SHP77 (cell line): ENCODE results near the gene KMO.

Source experiments
- DNase-seq, 2 experiments: peaks; one replicate each; lab custom pipeline; 2025; lab: John Stamatoyannopoulos, UW

Gene KMO

DNA sequence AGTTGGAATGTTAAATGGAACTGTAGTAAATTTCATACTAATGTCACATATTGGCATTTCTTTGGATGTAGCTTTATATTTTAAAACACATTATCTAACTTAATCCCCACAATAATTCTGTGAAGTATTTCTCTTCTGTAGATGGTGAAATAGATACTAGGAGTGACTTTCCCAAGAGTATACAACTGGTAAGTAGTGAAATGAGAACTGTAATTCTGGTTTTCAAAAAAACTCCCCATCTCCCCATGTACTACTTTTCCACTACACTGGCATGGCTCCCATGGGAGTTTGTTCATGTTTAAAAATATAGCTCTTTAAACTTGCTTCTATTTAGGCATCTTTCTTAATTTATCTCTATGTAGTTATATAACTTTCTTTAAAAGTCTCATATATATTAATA is 97.8 kb downstream of the KMO start:
- no peak for DNase-seq

DNA sequence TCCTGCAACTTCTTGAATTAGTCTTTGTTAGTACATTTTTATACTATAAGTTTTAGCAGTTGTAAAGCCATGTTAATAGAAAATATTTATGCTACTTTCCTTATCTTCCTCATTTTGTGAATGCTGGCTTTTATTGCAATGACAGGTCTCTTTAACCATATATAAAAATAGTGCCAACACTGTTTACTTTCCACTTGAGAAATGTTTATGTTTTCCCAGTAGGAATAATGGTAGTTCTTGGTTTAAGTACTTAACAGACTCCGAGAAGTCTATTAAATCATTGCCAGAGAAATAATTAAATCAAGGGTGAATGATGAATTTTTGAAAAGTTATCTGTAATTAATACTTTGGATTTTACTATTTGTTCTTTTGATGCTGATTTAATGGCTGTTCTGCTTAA is 98.3 kb downstream of the KMO start:
- DNase-seq: no peak

DNA sequence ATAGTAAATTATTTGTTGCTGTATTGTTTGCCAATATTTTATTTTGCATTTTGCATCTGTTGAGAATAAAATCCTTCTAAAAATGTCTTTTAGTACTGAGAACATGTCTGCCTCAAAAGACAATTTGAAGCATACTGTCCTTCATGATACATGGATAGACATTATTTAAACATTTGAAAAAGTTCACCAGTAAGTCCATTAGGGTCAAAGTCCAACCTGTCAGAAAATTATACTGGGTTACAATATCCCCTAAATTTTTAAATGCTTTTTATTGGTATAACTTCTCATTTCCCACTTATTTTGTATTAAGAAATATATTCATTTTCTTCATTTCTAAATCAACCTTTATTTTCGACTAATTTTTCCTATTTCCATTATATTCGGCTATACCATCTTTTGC is 98.7 kb downstream of the KMO start:
- DNase-seq: no peak

DNA sequence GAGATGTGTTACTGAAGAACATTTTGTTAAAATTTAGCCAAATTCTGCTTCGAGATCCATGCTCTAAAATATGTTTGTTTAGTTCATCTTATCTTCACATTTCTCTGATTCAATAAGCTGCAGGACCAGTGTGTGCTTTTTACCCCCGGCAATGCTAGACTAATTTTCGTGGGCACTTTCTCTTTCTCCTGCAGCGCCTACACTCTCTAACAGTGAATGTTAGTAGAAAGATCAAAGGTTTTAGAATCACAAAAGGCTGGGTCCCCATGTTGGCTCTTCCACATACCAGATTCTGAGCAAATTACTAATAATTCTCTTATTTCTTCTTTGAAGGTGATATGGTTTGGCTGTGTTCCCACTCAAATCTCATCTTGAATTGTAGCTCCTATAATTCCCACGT is 99.5 kb downstream of the KMO start:
- no peak for DNase-seq

DNA sequence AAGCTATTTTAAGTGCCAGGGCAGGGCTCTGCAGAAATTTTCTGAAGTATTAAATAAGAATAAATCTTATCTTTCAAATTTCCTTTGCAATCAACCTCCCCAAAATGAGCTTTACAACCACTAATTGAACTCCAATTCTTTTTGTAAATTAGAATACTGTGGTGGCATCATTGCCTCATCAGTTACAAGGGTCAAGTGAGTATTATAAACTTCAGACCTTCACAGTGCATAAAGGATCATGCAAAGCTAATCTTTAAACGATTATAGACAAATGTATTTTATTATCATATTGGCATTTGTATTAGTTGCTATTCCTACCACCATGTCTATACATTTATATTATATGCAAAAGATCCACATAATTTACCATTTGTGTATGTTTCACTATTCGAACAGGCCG is 100.8 kb downstream of the KMO start:
- no peak for DNase-seq

- no peak for DNase-seq
Observed at GRCh38 chr1:241635556-241636152, 103.5 kb downstream of the KMO start.

DNA sequence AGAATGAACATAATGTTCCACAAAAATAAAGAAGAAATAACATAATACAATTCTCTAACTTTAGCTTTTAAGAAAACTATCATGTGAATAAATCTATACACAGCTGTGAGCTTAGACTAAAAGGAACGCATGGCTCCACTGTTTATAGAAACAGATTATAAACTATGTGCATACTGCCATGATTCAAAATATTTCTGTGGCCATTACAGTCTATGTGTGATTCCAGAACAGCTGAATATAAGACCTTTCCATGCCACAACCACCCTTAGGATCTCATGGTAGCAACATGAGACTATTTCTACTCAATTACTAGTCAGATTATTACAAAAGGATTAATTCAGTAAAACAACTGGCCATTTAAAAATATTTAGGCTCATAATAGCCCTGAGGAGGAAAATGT is 104.1 kb downstream of the KMO start:
- no peak for DNase-seq

DNA sequence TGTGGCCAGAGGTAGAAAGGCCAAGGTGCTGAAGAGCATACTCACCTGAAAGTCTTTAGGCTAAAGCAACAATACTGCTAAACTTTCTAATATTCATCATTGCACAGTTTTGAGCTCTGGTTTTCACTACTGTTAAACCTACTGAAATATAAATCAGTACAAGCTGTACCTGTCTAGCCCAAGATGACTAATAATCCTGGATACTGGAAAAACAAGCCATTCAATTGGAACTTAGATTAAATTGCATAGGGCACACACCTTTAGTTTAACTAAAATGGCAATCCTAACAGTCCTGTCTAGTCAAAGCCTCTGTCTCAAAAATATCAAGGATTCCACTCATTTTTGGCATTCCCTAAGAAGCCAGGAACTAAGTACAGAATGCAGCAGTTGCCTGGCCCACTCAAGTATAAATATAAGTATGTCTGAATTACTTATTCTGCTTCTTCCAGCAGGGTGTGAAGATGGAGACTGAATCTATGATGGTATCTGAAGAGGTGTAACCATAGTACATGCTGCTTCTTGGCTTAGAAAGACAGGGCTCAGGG is 104.9 kb downstream of the KMO start:
- no peak for DNase-seq

- no peak for DNase-seq
Observed at GRCh38 chr1:241637604-241638003, 105.4 kb downstream of the KMO start.

DNA sequence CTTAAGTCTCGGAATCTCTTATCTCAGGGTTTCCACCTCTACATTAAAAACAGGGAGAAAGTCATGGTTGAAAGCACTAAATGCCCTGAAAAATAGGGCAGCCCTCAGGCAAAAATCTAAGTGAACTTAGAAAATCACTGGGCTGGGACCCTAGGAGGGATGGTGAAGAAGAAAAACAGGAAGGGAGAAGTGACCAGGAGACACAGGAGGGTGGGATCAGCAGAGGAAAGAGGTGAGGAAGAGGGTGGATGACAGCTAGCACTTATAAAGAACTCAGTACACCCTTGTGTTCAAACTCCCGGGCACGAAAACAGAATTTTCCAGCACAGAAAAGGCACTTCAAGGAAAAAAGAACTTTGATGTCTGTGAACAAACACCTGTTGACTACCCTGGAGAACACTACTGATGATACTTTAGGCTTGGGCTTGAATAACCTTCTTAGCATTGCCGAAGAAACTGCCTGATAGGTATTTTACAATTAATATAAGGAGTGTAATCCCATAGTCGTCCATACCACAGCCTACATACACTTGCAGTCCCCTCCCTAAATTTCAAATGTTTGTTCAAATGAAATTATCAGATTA is 106.0 kb downstream of the KMO start:
- DNase-seq: no peak

- DNase-seq: peak in 1 of 2 experiments; percentile 1
Observed at GRCh38 chr1:241638909-241639622, 106.9 kb downstream of the KMO start.

- DNase-seq: peak in 1 of 2 experiments; percentile 61
Observed at GRCh38 chr1:241639623-241640148, 107.5 kb downstream of the KMO start.

GRCh38 chr1:241640149-241640866 is 108.1 kb downstream of the KMO start, which contains the start of the genes CHML and OPN3:
TSS of gene CHML (minus strand) at chr1:241640369. CDS start at chr1:241635766, 4,603 bp downstream.
TSS of gene OPN3 (minus strand) at chr1:241640369. CDS start at chr1:241640254, 115 bp downstream.
- peak; percentile 82 to 93 for DNase-seq

- peak; percentile 18 to 34 for DNase-seq
Observed at GRCh38 chr1:241640867-241641622, 108.9 kb downstream of the KMO start.

DNA sequence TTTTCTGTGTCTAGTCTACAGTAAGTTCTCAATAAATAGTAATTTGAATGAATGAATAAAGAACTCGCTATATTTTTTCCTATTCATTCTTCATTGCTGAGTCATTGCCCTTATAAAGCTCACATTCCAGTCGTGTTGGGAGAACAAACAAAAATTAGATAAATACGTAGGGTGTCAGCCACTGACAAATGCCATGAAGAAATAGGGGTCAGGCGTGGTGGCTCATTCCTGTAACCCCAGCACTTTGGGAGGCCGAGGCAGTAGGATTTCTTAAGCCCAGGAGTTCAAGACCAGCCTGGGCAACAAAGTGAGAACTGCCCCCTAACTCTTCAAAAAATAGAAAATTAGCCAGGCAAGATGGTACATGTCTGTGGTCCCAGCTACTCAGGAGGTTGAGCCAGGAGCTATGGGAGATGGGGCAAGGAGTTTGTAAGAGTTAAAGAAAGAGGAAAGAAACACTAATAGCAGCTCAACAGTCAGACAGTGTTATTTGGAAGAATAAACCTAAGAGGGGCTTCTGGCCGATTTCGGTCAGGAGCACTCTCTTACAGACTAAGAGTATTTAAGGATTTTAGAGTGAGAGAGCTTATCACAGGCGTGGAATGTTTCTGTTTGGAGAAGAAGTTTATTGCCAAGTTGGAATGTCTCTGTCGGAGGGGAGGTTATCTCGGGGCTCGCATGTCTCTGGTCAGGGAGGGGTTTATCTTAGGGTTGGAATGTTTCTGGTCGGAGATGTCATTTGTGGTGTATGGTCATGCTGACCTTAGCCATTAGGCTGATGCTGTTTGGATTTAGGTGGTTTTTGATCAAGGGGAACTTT is 109.8 kb downstream of the KMO start:
- no peak for DNase-seq

DNA sequence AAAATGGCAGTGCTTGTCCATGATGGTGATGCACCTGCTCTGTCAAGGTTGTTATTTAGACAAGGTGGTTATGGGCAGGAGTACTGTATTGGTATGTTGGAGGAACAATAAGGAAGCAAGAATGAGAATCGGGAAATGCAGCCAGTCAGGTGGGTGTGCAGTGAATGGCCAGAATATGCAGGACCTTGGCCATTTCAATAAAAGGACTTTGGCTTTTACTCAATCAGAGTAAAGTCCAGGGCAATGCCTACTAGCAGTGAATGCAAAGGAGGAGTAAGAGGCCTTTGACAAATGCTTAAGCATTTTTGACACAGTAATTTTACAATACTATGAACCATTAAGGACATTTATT is 110.4 kb downstream of the KMO start:
- DNase-seq: no peak

DNA sequence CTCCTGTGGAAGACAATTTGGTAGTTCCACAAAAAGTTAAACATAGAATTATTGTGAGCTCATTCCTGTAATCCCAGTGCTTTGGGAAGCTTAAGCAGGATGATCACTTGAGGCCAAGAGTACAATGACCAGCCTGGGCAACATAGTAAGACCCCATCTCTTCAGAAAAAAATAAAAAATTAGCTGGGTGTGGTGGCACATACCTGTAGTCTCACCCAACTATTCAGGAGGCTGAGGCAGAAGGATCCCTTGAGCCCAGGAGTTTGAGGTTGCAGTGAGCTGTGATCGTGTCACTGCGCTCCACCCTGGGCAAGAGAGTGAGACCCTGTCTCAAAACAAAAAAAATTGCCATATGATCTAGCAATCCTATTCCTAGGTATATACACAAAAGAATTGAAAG is 112.1 kb downstream of the KMO start:
- DNase-seq: no peak

- no peak for DNase-seq
Observed at GRCh38 chr1:241645199-241645598, 113.0 kb downstream of the KMO start.
